DND-41 (cell line): Measurements from ENCODE around the gene TNS3.

ENCODE experiments used
- EZH2 ChIP-seq: IDR thresholded peaks from 3 replicates; pipeline ENCODE4 v1.6.1; 2012; ENCODE audit warnings: borderline replicate concordance, low read depth, mild to moderate bottlenecking, moderate library complexity, low read length, inconsistent platforms; ENCODE audit not compliant: severe bottlenecking
- TF ChIP-seq, protein P1 (sequence below): IDR thresholded peaks from 2 replicates; pipeline ENCODE4 v1.5.1; 2012; ENCODE audit warnings: borderline replicate concordance, low read length, moderate library complexity, mild to moderate bottlenecking; ENCODE audit not compliant: poor library complexity, severe bottlenecking; ENCODE audit errors: extremely low read depth

DNA sequence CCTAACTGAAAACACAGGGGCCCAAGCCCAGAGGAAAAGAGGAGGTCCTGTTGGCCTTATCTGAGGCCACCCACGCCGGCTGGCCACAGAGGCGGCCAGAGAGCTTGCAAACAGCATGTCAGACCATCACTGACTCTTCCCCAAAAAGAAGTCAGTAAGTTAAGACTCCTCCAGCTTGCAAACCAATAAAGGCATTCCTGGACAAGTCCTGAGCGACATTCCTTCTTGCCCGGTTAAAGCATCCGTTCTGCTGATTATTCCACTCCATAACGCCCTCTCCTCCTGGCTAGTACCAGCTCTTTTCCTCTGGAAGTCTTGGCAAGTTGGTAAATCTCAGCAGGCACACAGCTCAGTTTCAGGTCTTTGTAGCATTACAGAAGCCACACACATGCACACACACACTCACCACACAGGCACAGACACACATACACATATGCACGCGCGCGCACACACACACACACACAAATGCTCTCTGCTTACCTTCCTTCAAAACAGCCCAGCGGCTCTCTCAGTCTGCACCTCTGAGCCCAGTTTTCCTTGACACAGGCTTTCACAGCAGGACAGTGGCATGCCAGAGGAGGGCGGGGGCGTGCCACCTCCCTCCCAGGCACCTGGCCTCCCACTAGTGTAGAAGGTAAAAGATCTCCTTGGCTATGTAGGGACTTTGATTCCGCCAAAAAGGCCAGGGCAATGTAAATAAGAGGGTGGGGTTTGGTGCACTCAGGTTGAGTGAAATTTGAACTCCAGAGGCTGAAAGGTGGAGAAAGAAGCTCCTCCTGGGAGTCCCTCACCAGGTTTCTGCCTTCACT is 201.4 kb downstream of the TNS3 start:
- TF ChIP-seq, protein P1, sequence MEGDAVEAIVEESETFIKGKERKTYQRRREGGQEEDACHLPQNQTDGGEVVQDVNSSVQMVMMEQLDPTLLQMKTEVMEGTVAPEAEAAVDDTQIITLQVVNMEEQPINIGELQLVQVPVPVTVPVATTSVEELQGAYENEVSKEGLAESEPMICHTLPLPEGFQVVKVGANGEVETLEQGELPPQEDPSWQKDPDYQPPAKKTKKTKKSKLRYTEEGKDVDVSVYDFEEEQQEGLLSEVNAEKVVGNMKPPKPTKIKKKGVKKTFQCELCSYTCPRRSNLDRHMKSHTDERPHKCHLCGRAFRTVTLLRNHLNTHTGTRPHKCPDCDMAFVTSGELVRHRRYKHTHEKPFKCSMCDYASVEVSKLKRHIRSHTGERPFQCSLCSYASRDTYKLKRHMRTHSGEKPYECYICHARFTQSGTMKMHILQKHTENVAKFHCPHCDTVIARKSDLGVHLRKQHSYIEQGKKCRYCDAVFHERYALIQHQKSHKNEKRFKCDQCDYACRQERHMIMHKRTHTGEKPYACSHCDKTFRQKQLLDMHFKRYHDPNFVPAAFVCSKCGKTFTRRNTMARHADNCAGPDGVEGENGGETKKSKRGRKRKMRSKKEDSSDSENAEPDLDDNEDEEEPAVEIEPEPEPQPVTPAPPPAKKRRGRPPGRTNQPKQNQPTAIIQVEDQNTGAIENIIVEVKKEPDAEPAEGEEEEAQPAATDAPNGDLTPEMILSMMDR: no peak
- no peak for TF ChIP-seq EZH2
